Loucy (cell line): ENCODE data around the gene NUDT7.

ENCODE experiments used
- EZH2phosphoT487 ChIP-seq: fragments of 200-600 bp; IDR thresholded peaks from 2 replicates; pipeline ENCODE4 v1.6.1; 2018; ENCODE audit warnings: antibody characterized with exemption, mild to moderate bottlenecking, moderate library complexity, borderline replicate concordance
- TF ChIP-seq, protein P1 (sequence below): fragments of 200-600 bp; sonication (generic); conservative IDR thresholded peaks from 2 replicates; pipeline ENCODE4 v1.5.1; 2014; ENCODE audit warnings: mild to moderate bottlenecking, antibody characterized with exemption, low read length

- TF ChIP-seq, protein P1, sequence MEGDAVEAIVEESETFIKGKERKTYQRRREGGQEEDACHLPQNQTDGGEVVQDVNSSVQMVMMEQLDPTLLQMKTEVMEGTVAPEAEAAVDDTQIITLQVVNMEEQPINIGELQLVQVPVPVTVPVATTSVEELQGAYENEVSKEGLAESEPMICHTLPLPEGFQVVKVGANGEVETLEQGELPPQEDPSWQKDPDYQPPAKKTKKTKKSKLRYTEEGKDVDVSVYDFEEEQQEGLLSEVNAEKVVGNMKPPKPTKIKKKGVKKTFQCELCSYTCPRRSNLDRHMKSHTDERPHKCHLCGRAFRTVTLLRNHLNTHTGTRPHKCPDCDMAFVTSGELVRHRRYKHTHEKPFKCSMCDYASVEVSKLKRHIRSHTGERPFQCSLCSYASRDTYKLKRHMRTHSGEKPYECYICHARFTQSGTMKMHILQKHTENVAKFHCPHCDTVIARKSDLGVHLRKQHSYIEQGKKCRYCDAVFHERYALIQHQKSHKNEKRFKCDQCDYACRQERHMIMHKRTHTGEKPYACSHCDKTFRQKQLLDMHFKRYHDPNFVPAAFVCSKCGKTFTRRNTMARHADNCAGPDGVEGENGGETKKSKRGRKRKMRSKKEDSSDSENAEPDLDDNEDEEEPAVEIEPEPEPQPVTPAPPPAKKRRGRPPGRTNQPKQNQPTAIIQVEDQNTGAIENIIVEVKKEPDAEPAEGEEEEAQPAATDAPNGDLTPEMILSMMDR = no peak
- TF ChIP-seq EZH2phosphoT487 = no peak
These were observed 38.7 kb upstream of the NUDT7 start for GRCh38 chr16:77683397-77684180.
